ENCODE measurements around the gene NCOA7.

NCOA7 gene
- long read RNA-seq, donor 1, full-length matches to known transcripts, result 5 of 5 reads
- long read RNA-seq, donor 1, partial matches to known transcripts, result 0 of 5 reads
- long read RNA-seq, donor 1, other reads (novel, unspliced or antisense), result 0 of 5 reads
- long read RNA-seq, donor 2, result 0 reads
- long read RNA-seq, donor 3, full-length matches to known transcripts, result 5 of 5 reads
- long read RNA-seq, donor 3, partial matches to known transcripts, result 0 of 5 reads
- long read RNA-seq, donor 3, other reads (novel, unspliced or antisense), result 0 of 5 reads
- long read RNA-seq, donor 4, partial matches to known transcripts, result 0 of 3 reads
- long read RNA-seq, donor 4, other reads (novel, unspliced or antisense), result 0 of 3 reads
- long read RNA-seq, donor 5, partial matches to known transcripts, result 9 of 9 reads
- long read RNA-seq, donor 5, other reads (novel, unspliced or antisense), result 0 of 9 reads
- long read RNA-seq, donor 6, full-length matches to known transcripts, result 3 of 3 reads
- long read RNA-seq, donor 6, partial matches to known transcripts, result 0 of 3 reads
- long read RNA-seq, donor 6, other reads (novel, unspliced or antisense), result 0 of 3 reads
- long read RNA-seq, donor 7, full-length matches to known transcripts, result 6 of 6 reads
- long read RNA-seq, donor 7, partial matches to known transcripts, result 0 of 6 reads
- long read RNA-seq, donor 7, other reads (novel, unspliced or antisense), result 0 of 6 reads
- long read RNA-seq, donor 8, full-length matches to known transcripts, result 4 of 9 reads
- long read RNA-seq, donor 8, partial matches to known transcripts, result 0 of 9 reads
- long read RNA-seq, donor 8, other reads (novel, unspliced or antisense), result 5 of 9 reads

- DNase-seq, result peak; percentile 99
Observed at GRCh38 chr6:125790358-125791150, at the start of gene NCOA7. TSS of gene NCOA7 (plus strand) at chr6:125790960. CDS start at chr6:125815355, 24,395 bp downstream.

- DNase-seq, result no peak
Observed at GRCh38 chr6:125741336-125741735, 49.4 kb upstream of the NCOA7 start.

GRCh38 chr6:125742024-125742423, 48.7 kb upstream of the NCOA7 start:
- DNase-seq, result no peak

GRCh38 chr6:125742464-125743120, 48.2 kb upstream of the NCOA7 start:
- DNase-seq, result no peak

GRCh38 chr6:125743604-125744003, 47.2 kb upstream of the NCOA7 start:
- DNase-seq, result no peak

GRCh38 chr6:125745281-125746018, 45.3 kb upstream of the NCOA7 start:
- peak; percentile 37 for DNase-seq

- DNase-seq, result no peak
Observed at GRCh38 chr6:125746019-125746414, 44.7 kb upstream of the NCOA7 start.

GRCh38 chr6:125746731-125747588, 43.8 kb upstream of the NCOA7 start:
- DNase-seq, result peak; percentile 76

GRCh38 chr6:125747589-125748405, 43.0 kb upstream of the NCOA7 start:
- peak; percentile 86 for DNase-seq

- DNase-seq, result no peak
Observed at GRCh38 chr6:125748406-125749172, 42.2 kb upstream of the NCOA7 start.

- DNase-seq, result peak; percentile 93
Observed at GRCh38 chr6:125749173-125749864, 41.4 kb upstream of the NCOA7 start, which contains the start of gene HEY2. TSS of gene HEY2 (plus strand) at chr6:125749632. CDS start at chr6:125749777, 145 bp downstream.

- DNase-seq, result no peak
Observed at GRCh38 chr6:125749865-125750691, 40.7 kb upstream of the NCOA7 start.

GRCh38 chr6:125750692-125751333, 39.9 kb upstream of the NCOA7 start:
- DNase-seq, result peak; percentile 9

GRCh38 chr6:125751334-125751916, 39.3 kb upstream of the NCOA7 start:
- DNase-seq, result peak; percentile 10

GRCh38 chr6:125752773-125753172, 38.0 kb upstream of the NCOA7 start:
- DNase-seq, result no peak

Data from right kidney (tissue), 9 donors.